OCI-LY7 (cell line): ENCODE data around the gene MPV17. TPM values are rescaled to one million over a fixed set of nuclear protein-coding genes. Genes with fewer than 3 reads are reported as not detected.

Experiments
- BruUV-seq: library from RNA; stranded (reverse); fragments of 400-500 nt; replicated peaks from 2 replicates; lab custom pipeline; 2021; lab: Mats Ljungman, UMichigan
- CTCF ChIA-PET: fragments of 300-600 bp; sonication (Branson Sonifier 250); formaldehyde crosslinking; loops from one replicate; lab custom pipeline; 2022; ENCODE audit warnings: antibody characterized with exemption; ENCODE audit not compliant: unreplicated experiment; lab: Charles Lee
- POLR2A ChIA-PET: fragments of 300-600 bp; sonication (Branson Sonifier 250); formaldehyde crosslinking; loops from one replicate; lab custom pipeline; 2022; ENCODE audit warnings: antibody characterized with exemption; lab: Charles Lee
- DNase-seq: peaks from one replicate; pipeline ENCODE4 v3.0.0-alpha.2; 2015; ENCODE audit warnings: low spot score
- H2AFZ ChIP-seq: fragments of 200-600 bp; sonication (generic), shearing (Covaris generic); 2 replicates; pipeline ENCODE4 v1.6.1; 2014; ENCODE audit warnings: mild to moderate bottlenecking, antibody characterized with exemption, low read length, moderate library complexity
- H3K27ac ChIP-seq: fragments of 200-600 bp; sonication (generic); 2 replicates; pipeline ENCODE4 v1.5.1; 2014; ENCODE audit warnings: mixed run types, low read depth, mild to moderate bottlenecking, moderate library complexity, low read length, inconsistent platforms; ENCODE audit not compliant: poor library complexity, severe bottlenecking
- H3K36me3 ChIP-seq: fragments of 200-600 bp; sonication (generic); 2 replicates; pipeline ENCODE4 v1.6.1; 2014; ENCODE audit warnings: mild to moderate bottlenecking, antibody characterized with exemption, low read length, moderate library complexity, mixed read lengths; ENCODE audit not compliant: insufficient read depth
- H3K4me1 ChIP-seq: fragments of 200-600 bp; sonication (generic); 2 replicates; pipeline ENCODE4 v1.5.1; 2014; ENCODE audit warnings: mild to moderate bottlenecking, low read length; ENCODE audit not compliant: insufficient read depth, poor library complexity, severe bottlenecking
- H3K4me2 ChIP-seq: fragments of 200-600 bp; sonication (generic); 2 replicates; pipeline ENCODE4 v1.6.1; 2014; ENCODE audit warnings: mild to moderate bottlenecking, low read length
- H3K4me3 ChIP-seq: fragments of 200-600 bp; sonication (generic); 2 replicates; pipeline ENCODE4 v1.5.1; 2014; ENCODE audit warnings: mild to moderate bottlenecking, low read depth, low read length; ENCODE audit not compliant: poor library complexity, severe bottlenecking
- H3K79me2 ChIP-seq: fragments of 200-600 bp; sonication (generic); 2 replicates; pipeline ENCODE4 v1.6.1; 2016; ENCODE audit warnings: low read depth, mild to moderate bottlenecking, low read length, moderate library complexity, mixed read lengths; ENCODE audit not compliant: insufficient read depth
- H3K9me2 ChIP-seq: fragments of 200-600 bp; sonication (generic); 2 replicates; pipeline ENCODE4 v1.6.1; 2016; ENCODE audit warnings: mild to moderate bottlenecking, low read length, mixed read lengths; ENCODE audit not compliant: insufficient read depth
- H3K9me3 ChIP-seq: fragments of 200-600 bp; sonication (generic); 2 replicates; pipeline ENCODE4 v1.6.1; 2014; ENCODE audit warnings: mild to moderate bottlenecking, mixed run types, low read length, mixed read lengths
- H4K20me1 ChIP-seq: fragments of 200-600 bp; sonication (generic); 2 replicates; pipeline ENCODE4 v1.6.1; 2014; ENCODE audit warnings: mild to moderate bottlenecking, antibody characterized with exemption, low read length, moderate library complexity, mixed read lengths; ENCODE audit not compliant: insufficient read depth
- EZH2phosphoT487 ChIP-seq: fragments of 200-600 bp; sonication (generic); IDR thresholded peaks from 2 replicates; pipeline ENCODE4 v1.6.1; 2018; ENCODE audit warnings: low read depth, borderline replicate concordance, mild to moderate bottlenecking, mixed run types, antibody characterized with exemption, low read length, moderate library complexity, mixed read lengths
- intact Hi-C: fragments of 100-400 bp; cut with micrococcal nuclease; formaldehyde crosslinking; loops from one replicate; pipeline ENCODE4 v1.10.0; 2022; ENCODE audit not compliant: unreplicated experiment
- total RNA-seq, 2 experiments: library from RNA; depleted of rRNA in 1 of 2; stranded (reverse); fragments of >200 nt in 1 of 2; shearing (Covaris generic) in 1 of 2; gene quantifications; 2 replicates each; pipeline ENCODE4 v1.2.3, GENCODE V29; 2014 to 2022
- TF ChIP-seq, protein P1 (sequence below): fragments of 200-600 bp; sonication (generic); conservative IDR thresholded peaks from 2 replicates; pipeline ENCODE4 v1.5.1; 2014; ENCODE audit warnings: mild to moderate bottlenecking, antibody characterized with exemption, low read length, moderate library complexity, mixed read lengths

Gene MPV17
- total RNA-seq, 2 experiments from 2014 or later = 63.9 to 109 TPM

GRCh38 chr2:27356382-27357181, 33.7 kb upstream of the MPV17 start, which contains the start of gene GTF3C2:
Gene GTF3C2, minus strand, starts transcription at chr2:27356764. Its CDS starts 13,210 bp downstream, at chr2:27343554.
- Histone ChIP-seq H3K27ac (peak within 1 kb of the TSS; percentile 88), H3K9me2 (no peaks in the 10 kb centered on the region), H3K4me2 (peak within 1 kb of the TSS; percentile 97), H3K79me2 (peaks cover 66% of the 10 kb centered on the region), H2AFZ (peak within 1 kb of the TSS; percentile 77), H3K9me3 (no peaks in the 10 kb centered on the region), H3K36me3 (peaks cover 19% of the 10 kb centered on the region), H3K4me1 (peaks cover 29% of the 10 kb centered on the region), H3K4me3 (peak within 1 kb of the TSS; percentile 77), H4K20me1 (0 out of 2 replicates have a peak, but pooled peaks cover 4% of the 10 kb centered on the region)
- DNase-seq = peak; percentile 99
- CTCF ChIA-PET = interaction anchor here (1.2 kb wide), 1 partner anchor 38 kb away, joined by 3 read pairs; no protein-coding TSS in a partner anchor
- TF ChIP-seq, protein P1, sequence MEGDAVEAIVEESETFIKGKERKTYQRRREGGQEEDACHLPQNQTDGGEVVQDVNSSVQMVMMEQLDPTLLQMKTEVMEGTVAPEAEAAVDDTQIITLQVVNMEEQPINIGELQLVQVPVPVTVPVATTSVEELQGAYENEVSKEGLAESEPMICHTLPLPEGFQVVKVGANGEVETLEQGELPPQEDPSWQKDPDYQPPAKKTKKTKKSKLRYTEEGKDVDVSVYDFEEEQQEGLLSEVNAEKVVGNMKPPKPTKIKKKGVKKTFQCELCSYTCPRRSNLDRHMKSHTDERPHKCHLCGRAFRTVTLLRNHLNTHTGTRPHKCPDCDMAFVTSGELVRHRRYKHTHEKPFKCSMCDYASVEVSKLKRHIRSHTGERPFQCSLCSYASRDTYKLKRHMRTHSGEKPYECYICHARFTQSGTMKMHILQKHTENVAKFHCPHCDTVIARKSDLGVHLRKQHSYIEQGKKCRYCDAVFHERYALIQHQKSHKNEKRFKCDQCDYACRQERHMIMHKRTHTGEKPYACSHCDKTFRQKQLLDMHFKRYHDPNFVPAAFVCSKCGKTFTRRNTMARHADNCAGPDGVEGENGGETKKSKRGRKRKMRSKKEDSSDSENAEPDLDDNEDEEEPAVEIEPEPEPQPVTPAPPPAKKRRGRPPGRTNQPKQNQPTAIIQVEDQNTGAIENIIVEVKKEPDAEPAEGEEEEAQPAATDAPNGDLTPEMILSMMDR = no peak
- TF ChIP-seq EZH2phosphoT487 = no peak
- intact Hi-C loops = loop anchor here (1.0 to 5.0 kb wide), 4 partner anchors 14 to 306 kb away; partner anchors contain the start of genes AGBL5, ATRAID, EIF2B4 and MPV17
- POLR2A ChIA-PET = interaction anchor here (0.6 to 1.9 kb wide), 6 partner anchors 13 to 271 kb away, joined by 3 to 10 read pairs (median 4); partner anchors contain the start of gene EIF2B4
- BruUV-seq = no TSS peak

GRCh38 chr2:27356056-27356381, 33.1 kb upstream of the MPV17 start:
- no peak for DNase-seq
- Histone ChIP-seq H3K4me2 (peak overlapping the region; percentile 97), H3K9me2 (no peaks in the 10 kb centered on the region), H3K79me2 (peaks cover 70% of the 10 kb centered on the region), H3K4me1 (peaks cover 29% of the 10 kb centered on the region), H3K36me3 (peaks cover 16% of the 10 kb centered on the region), H2AFZ (peak overlapping the region; percentile 77), H3K4me3 (peak overlapping the region; percentile 77), H3K27ac (peak overlapping the region; percentile 88), H3K9me3 (no peaks in the 10 kb centered on the region), H4K20me1 (0 out of 2 replicates have a peak, but pooled peaks cover 4% of the 10 kb centered on the region)
- intact Hi-C loops = loop anchor here (1.0 to 5.0 kb wide), 4 partner anchors 14 to 305 kb away; partner anchors contain the start of genes AGBL5, ATRAID, EIF2B4 and MPV17
- ChIA-PET CTCF (interaction anchor here (1.2 kb wide), 1 partner anchor 37 kb away, joined by 3 read pairs; no protein-coding TSS in a partner anchor), POLR2A (interaction anchor here (1.2 to 1.9 kb wide), 3 partner anchors 13 to 272 kb away, joined by 3 to 10 read pairs (median 5); partner anchors contain the start of gene EIF2B4)
- BruUV-seq = no TSS peak
- TF ChIP-seq EZH2phosphoT487 = no peak
- TF ChIP-seq, protein P1 = no peak
